Fibroblast of skin of right quadriceps (primary cell): ENCODE data around the gene SMIM24.

ENCODE experiments used
- DNase-seq: peaks from one replicate; pipeline ENCODE4 v3.0.0-alpha.2; 2013

Gene SMIM24

DNA sequence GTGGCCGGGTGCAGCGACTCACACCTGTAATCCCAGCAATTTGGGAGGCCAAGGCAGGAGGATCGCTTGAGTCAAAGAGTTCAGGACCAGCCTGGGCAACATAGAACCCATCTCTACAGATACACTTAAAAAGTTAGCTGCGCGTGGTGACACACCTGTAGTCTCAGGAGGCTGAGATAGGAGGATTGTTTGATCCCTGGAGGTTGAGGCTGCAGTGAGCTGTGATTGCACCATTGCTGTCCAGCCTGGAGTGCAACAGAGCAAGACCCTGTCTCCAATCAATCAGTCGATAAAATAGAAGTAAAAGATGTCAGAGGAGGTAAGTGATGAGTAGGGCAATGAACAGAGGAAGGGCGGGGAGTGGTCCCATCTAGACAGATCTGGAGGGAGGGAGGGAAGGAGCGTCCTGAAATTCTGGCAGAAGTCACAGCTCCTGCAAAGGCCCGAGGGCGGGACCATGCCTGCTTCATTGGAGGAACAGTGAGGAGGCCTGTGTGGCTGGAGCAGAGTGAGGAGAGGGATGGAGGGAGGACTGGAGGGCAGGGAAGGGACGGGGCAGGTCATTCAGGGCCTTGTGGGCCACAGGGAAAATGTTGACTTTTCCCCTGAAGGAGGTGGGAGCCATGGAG lies 9.7 kb downstream of the SMIM24 start:
- DNase-seq, result no peak

- DNase-seq, result no peak
Observed at GRCh38 chr19:3469638-3470499, 10.5 kb downstream of the SMIM24 start.

- no peak for DNase-seq
Observed at GRCh38 chr19:3468211-3468610, 12.1 kb downstream of the SMIM24 start.

DNA sequence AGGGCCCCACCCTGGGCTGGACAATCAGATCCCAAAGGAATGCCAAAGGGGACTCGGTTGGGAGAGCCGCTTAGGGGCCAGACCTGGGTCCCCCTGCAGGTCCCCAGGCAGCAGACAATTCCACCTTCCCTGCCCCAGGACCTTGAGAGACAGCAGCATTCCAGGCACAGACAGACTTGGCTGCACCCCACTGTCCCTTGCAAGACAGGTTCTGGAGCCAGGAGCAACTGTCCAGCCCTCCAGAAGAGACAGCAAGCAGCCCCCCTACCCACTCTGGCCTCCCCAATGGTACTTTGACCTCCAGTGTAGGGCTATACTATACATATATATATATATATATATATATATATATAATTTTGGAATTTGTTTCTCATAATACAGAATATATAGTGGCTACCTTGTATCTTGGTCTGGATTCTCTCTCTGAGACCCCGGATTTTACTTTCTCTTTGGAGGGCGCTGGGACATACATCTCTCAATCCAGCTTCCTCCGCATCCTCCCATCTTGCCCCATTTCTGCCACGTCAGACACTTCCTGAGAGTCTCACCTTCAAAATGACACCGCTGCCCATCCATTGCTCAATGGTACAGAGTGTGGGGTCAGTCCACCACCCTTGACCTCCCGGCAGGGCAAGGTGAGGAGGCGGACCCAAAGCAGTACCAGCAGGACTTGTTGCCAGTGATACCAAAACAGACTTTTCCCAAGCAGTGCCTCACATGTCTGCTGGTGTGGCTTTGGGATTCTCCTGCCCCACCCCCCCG lies 12.7 kb downstream of the SMIM24 start:
- DNase-seq, result no peak

DNA sequence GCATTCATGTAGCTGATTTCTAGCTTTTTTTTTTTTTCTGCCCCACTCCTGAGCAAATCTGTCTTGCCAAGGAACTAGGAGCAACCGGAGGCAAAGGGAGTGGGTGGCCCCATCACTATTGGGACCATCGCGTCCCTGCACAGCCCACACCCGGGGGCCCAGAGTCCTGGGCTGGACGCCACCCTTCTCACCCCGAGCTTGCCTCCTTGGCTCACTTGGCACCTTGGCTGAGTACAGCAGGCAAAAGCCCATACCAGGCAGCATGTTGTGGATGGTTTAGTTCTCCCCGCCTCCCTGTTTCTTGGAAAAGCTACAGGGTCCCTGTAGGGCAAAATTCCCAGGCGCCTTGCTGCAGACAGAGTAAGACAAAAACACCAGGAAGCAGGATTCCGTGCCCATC lies 13.7 kb downstream of the SMIM24 start:
- DNase-seq, result no peak

DNA sequence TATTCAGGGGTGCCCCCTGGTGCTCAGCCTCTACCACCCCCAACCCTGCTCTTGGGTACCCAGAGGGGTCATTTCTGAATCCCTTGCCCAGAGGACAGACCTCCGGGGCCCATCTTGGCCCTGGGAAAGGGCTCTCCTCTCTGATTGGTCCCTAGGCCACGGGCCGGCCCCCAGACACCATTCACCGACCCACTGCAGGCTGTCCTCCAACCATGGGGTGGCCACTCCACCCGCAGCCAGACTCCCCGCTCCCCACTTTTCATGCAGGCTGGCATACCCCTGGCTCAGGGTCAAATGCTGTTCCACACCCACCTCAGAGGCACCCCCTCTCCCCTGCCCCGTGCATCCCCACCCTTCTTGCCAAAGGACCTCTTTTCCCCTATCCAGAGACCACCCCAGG lies 14.8 kb downstream of the SMIM24 start:
- no peak for DNase-seq

DNA sequence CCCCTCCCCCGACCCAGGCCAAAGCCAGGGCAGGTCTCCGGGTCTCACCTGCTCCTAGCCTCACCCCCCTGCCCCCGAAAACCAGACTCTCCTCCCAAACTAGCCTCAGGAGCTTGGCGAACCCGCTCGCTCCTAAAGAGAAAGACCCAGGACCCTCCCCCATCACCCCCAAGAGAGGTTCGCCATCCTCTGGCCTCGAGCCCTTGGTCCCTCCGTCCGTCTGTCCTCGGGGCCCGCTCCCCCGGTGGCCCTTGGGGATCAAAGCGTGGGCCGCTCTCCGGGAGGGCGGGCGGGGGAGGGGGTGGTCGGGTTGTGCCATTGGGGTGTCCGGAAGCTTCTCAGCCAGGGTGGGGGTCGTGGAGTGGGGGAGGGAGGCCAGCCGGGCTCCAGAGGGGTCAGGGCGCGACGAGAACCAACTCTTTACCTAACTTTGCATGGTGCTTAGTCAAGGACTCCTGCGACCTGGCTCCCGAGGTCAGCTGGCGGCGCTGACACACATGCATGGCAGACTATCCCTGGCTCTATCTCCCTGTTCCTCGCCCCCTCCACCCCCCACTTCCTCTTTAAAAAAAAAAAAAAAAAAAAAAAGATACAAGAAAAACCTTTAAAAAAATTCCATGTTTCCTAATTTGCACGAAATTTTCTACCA lies 15.6 kb downstream of the SMIM24 start:
- DNase-seq, result no peak

DNA sequence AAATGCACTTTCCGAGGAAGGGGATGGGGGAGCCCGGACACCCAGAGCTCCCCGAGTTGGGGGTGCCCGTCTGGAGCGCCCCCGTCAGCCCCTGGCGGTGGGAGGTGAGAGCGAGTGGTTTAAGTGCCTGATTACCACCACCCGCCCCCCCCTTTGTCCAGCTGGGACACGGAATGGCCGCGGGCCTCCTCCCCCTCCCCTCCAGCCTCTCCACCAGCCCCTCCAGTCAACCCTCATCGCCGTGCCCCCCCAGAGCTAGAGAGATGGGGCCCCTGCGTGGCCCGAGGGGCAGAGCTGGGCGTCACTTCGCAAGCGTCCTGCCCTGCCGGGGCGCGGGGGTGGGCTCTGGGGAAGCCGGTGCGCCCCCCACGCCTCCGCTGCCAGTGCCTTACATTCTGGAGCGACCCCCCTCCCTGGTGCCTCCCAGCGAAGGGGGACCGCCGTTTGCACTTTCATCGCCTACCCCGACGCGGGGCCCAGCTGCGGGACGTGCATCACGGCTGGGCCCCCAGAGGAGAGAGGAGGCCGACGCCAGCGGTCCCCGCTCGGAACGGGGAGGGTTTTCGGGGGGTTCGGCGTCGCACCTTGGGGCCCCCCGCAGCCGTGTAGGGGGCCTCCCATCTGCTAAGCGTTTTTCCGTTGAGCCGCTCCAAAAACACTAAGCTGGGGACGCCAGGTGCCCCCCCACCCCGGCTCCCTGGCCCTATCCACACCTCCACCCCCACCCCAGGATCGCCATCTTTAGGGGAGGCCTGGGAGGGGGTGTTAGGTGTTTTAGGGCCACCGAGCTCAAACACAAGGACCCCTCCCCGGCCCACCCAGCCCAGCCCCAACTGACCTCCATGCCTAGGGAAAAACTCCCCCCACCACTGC lies 16.4 kb downstream of the SMIM24 start:
- DNase-seq, result no peak

DNA sequence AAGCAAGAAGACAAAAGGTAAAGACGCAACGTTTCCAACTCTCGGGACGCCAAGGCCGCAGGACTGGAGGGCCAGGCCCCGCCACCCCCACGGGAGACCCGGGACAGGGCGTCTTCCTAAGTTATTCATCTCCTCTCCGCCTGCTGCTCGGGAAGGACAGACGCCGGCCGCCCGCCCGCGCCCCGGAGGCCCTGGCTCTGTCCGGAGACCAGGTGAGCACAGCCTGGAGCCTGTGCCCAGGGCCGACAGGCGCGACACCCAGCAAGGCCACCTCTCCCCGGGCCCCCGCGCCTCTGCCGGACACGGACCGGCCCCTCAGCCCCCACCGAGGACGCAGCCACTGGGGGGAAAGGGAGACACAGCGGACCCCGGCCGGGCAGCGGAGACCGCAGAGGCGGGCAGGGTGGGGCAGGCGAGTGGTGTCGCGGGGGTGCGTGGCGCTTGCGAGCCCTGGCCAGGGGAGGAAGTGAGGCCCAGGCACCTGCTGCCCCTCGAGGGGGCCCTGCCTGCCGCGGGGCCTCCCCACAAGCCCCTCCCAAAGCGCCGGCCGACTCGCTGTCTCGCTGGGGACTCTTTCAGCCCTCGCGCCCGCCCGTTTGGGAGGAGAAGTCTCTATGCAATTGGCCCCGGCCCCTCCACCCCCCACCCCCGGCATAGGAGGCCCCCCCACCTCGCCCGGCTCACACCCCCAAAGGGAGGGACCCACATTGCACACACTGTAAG lies 17.2 kb downstream of the SMIM24 start:
- DNase-seq, result no peak

DNA sequence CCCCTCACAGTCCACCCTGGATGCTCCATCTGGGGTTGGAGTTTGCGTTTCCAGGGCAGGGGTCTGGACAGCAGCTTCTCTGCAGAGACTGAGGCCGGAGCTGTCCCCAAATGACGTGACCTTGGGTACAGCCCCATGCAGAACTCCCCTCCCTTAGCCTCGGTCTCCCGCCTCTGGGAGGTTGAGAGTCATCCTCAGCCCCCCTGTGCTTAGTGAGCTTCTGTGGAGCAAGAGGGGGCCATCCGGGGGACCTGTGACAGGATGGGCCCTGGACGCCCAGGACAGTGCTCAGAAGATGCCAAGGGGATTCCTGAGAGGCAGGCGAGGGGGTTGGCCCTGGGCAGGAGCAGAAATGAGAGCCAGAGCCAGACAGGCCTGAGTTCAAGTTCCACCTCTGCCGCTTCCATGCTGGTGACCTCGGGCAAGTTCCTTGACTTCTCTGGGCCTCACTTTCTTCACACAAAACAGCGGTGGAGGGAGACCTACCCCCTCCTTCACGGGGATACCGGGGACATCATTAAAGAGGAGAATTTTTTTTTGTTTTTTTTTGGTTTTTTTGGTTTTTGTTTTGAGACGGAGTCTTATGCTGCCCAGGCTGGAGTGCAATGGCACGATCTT lies 20.3 kb downstream of the SMIM24 start:
- no peak for DNase-seq

DNA sequence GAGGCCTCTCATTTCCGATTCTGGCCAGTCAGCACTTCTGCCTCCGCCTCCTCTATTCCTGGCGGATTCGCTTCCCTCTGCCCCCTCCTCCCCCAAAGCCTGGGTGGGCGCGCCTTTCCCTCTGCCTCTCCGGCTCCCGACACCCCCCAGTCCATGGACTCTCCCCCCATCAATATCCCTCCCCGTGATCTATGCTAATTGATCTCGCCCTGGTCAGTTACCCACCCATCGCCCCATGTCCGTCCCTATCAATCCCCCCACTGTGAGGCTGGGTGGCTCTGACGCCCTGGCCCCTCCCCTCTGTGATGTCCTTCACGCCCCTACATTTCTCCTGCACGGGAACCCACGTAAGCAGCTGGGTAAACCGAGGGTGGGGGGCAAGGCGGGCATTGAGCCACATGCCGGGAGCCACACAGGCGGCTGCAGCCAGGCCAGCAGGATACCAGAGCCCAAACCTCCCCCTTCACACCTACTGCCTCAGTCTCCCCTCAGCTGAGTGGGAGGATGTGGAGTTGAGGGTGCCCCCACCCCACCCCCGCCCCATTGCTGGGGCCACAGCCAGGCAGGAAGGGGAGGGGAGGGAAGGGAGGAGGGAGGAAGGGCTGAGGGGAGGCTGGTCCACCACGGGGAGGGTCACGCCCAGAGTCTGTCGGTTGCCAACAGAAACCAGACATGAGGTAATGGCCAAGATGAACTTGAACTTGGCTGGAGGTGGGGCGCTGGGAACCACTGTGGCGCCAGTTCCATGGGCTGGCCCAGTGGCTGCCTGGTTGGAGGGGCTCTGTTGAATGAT lies 21.0 kb downstream of the SMIM24 start:
- DNase-seq, result peak; percentile 81

DNA sequence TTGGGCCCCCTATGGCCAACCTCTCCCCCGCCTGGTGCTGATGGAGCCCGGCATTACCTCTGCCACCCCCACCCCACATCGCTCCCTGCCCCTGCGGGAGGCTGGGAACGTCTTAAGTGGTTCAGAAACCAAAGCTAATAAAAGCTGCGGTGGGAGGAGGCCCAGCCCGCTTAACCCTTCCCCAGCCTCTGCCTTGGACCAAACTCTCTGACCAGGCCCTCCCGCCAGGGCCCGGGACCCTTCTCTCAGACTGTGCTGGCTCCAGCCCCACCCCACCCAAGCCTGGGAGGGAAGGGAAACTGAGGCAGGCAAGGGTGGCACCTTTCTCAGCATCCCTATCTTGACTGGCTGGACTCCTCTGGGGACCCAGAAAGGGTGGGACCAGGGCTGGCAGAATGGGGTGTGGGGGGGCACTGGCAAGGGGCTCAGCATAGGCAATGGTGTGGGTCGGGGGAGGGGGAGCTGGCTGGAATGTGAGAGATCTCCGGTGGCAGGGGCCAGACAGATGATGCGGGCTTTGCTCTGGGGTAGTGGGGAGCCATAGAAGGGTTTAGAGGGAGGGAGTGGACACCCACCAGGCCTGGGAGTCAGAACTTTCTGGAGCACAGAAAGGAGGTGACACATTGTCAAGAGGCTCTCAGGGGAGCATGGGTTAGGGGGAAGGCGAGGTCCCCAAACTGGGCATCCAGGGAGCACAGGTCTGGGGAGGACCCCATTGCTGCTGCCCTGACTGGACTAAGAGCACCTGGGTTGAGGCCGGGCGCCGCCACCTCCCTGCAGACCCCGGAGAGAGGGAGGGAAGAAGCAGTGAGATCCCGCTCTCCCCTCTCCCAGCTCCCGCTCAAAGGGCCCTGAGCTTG lies 21.9 kb downstream of the SMIM24 start:
- DNase-seq, result peak; percentile 55

- DNase-seq, result no peak
Observed at GRCh38 chr19:3457528-3458228, 22.6 kb downstream of the SMIM24 start.

- no peak for DNase-seq
Observed at GRCh38 chr19:3456925-3457527, 23.3 kb downstream of the SMIM24 start.

- DNase-seq, result no peak
Observed at GRCh38 chr19:3455960-3456601, 24.2 kb downstream of the SMIM24 start.

GRCh38 chr19:3455393-3455955 lies 24.9 kb downstream of the SMIM24 start:
- no peak for DNase-seq
